HCT116 (cell line): Measurements from ENCODE around the gene BBS12. TPM values are rescaled to one million over a fixed set of nuclear protein-coding genes. Genes with fewer than 3 reads are reported as not detected.

ENCODE experiments used
- ATAC-seq: fragments of 200-7000 bp; cut with Tn5 transposase; 2 replicates; pipeline ENCODE4 v1.9.1; 2020; ENCODE audit warnings: mild to moderate bottlenecking, moderate library complexity
- BruUV-seq: library from RNA; stranded (reverse); fragments of 400-500 nt; replicated peaks from 2 replicates; lab custom pipeline; 2021; lab: Mats Ljungman, UMichigan
- CTCF ChIA-PET: fragments of 300-600 bp; sonication (Branson Sonifier 250); formaldehyde crosslinking; loops from one replicate; lab custom pipeline; 2021; ENCODE audit warnings: antibody characterized with exemption; lab: Charles Lee
- POLR2A ChIA-PET: fragments of 300-600, 350-600 bp; sonication (Branson Sonifier 250); formaldehyde crosslinking; loops from one replicate; lab custom pipeline; 2021; ENCODE audit warnings: antibody characterized with exemption; lab: Charles Lee
- RAD21 ChIA-PET, 2 experiments: fragments of 300-600 bp; sonication (Branson Sonifier 250); formaldehyde crosslinking; loops; one replicate each; lab custom pipeline; 2023; ENCODE audit warnings: low total read pairs in 2 of 2; ENCODE audit not compliant: uncharacterized antibody in 2 of 2, unreplicated experiment in 2 of 2, low non-redundant PET in 1 of 2; lab: Charles Lee
- DNase-seq: peaks from one replicate; pipeline ENCODE4 v3.0.0-alpha.2; 2010; ENCODE audit warnings: low read depth, low spot score
- H2AFZ ChIP-seq: fragments of 200-600 bp; shearing (Covaris generic), sonication (generic); 2 replicates; pipeline ENCODE4 v1.6.1; 2017; ENCODE audit warnings: low read depth, mixed run types, mixed read lengths, antibody characterized with exemption, low read length; ENCODE audit not compliant: poor library complexity, severe bottlenecking
- H3K27ac ChIP-seq: 2 replicates; pipeline ENCODE4 v1.5.1; 2012; ENCODE audit warnings: low read depth, low read length
- H3K27me3 ChIP-seq: fragments of 200-600 bp; sonication (generic); 2 replicates; pipeline ENCODE4 v1.6.1; 2016; ENCODE audit warnings: mixed run types, low read length, mixed read lengths; ENCODE audit not compliant: insufficient read depth
- H3K36me3 ChIP-seq, 2 experiments: fragments of 200-500 bp in 1 of 2; fragments of 200-600 bp in 1 of 2; sonication (Bioruptor generic) in 1 of 2; sonication (generic) in 1 of 2; 2 replicates each; pipeline versions ENCODE4 v1.5.1 to v1.6.1; 2014 to 2016; ENCODE audit warnings: low read length in 2 of 2, inconsistent platforms in 1 of 2, mixed read lengths in 1 of 2, mixed run types in 1 of 2; ENCODE audit not compliant: insufficient read depth in 2 of 2, control insufficient read depth in 1 of 2
- H3K4me1 ChIP-seq, 2 experiments: fragments of 200-600 bp in 1 of 2; sonication (generic) in 1 of 2; 2 replicates each; pipeline versions ENCODE4 v1.5.1 to v1.6.1; 2012 to 2017; ENCODE audit warnings: low read length in 2 of 2, inconsistent platforms in 1 of 2, mild to moderate bottlenecking in 1 of 2, mixed read lengths in 1 of 2, mixed run types in 1 of 2, moderate library complexity in 1 of 2; ENCODE audit not compliant: insufficient read depth in 2 of 2, control insufficient read depth in 1 of 2
- H3K4me2 ChIP-seq: fragments of 200-600 bp; sonication (generic); 2 replicates; pipeline ENCODE4 v1.6.1; 2017; ENCODE audit warnings: mixed run types, low read length, mixed read lengths
- H3K4me3 ChIP-seq, 2 experiments: fragments of 200-600 bp in 1 of 2; sonication (generic) in 1 of 2; replicated peaks in 1 of 2; 2 replicates each; pipeline ENCODE4 v1.5.1; 2011 to 2016; ENCODE audit warnings: low read length in 2 of 2, control low read depth in 1 of 2, low read depth in 1 of 2, mild to moderate bottlenecking in 1 of 2, mixed read lengths in 1 of 2, mixed run types in 1 of 2
- H3K79me2 ChIP-seq: fragments of 200-600 bp; sonication (generic); 2 replicates; pipeline ENCODE4 v1.6.1; 2017; ENCODE audit warnings: mild to moderate bottlenecking, mixed run types, low read length, moderate library complexity, mixed read lengths; ENCODE audit not compliant: insufficient read depth
- H3K9ac ChIP-seq: fragments of 200-600 bp; sonication (generic); 2 replicates; pipeline ENCODE4 v1.6.1; 2016; ENCODE audit warnings: low read length, mixed read lengths
- H3K9me2 ChIP-seq: fragments of 200-600 bp; sonication (generic), shearing (Covaris generic); 2 replicates; pipeline ENCODE4 v1.6.1; 2017; ENCODE audit warnings: mixed run types, mild to moderate bottlenecking, moderate library complexity; ENCODE audit not compliant: insufficient read depth
- H3K9me3 ChIP-seq, 2 experiments: fragments of 200-500 bp in 1 of 2; fragments of 200-600 bp in 1 of 2; sonication (Bioruptor generic) in 1 of 2; sonication (generic) in 1 of 2; 2 replicates each; pipeline ENCODE4 v1.6.1; 2014 to 2017; ENCODE audit warnings: low read length in 2 of 2, mixed read lengths in 2 of 2, inconsistent platforms in 1 of 2, low read depth in 1 of 2, mild to moderate bottlenecking in 1 of 2, mixed run types in 1 of 2, moderate library complexity in 1 of 2; ENCODE audit not compliant: control insufficient read depth in 1 of 2, insufficient read depth in 1 of 2
- H4K20me1 ChIP-seq: fragments of 200-600 bp; sonication (generic), shearing (Covaris generic); 2 replicates; pipeline ENCODE4 v1.6.1; 2017; ENCODE audit warnings: mixed run types, mild to moderate bottlenecking, moderate library complexity; ENCODE audit not compliant: insufficient read depth
- CTCF ChIP-seq, 3 experiments: fragments of 200-600 bp in 1 of 3; sonication (generic) in 1 of 3; IDR thresholded peaks in 2 of 3; conservative IDR thresholded peaks in 1 of 3; 2 replicates each; pipeline ENCODE4 v1.5.1; 2012 to 2017; ENCODE audit warnings: low read depth in 2 of 3, low read length in 2 of 3, antibody characterized with exemption in 1 of 3, borderline replicate concordance in 1 of 3, control low read depth in 1 of 3, mild to moderate bottlenecking in 1 of 3, mixed read lengths in 1 of 3, mixed run types in 1 of 3, moderate library complexity in 1 of 3; ENCODE audit not compliant: insufficient read depth in 1 of 3
- EGR1 ChIP-seq: IDR thresholded peaks from 2 replicates; pipeline ENCODE4 v1.6.1; 2012; ENCODE audit warnings: low read depth
- EZH2 ChIP-seq: fragments of 200-600 bp; sonication (generic); IDR thresholded peaks from 2 replicates; pipeline ENCODE4 v1.6.1; 2017; ENCODE audit warnings: antibody characterized with exemption, mixed run types
- EZH2phosphoT487 ChIP-seq: fragments of 200-600 bp; IDR thresholded peaks from 2 replicates; pipeline ENCODE4 v1.6.1; 2018; ENCODE audit warnings: antibody characterized with exemption, borderline replicate concordance
- MAX ChIP-seq: IDR thresholded peaks from 2 replicates; pipeline ENCODE4 v1.6.1; 2012
- RAD21 ChIP-seq: IDR thresholded peaks from 2 replicates; pipeline ENCODE4 v1.6.1; 2012; ENCODE audit warnings: low read depth, mild to moderate bottlenecking
- SIN3A ChIP-seq: IDR thresholded peaks from 2 replicates; pipeline ENCODE4 v1.6.1; 2012; ENCODE audit warnings: low read depth
- SP1 ChIP-seq: IDR thresholded peaks from 2 replicates; pipeline ENCODE4 v1.6.1; 2012; ENCODE audit warnings: low read depth
- SRF ChIP-seq: IDR thresholded peaks from 2 replicates; pipeline ENCODE4 v1.6.1; 2012; ENCODE audit warnings: low read depth
- TCF7L2 ChIP-seq: IDR thresholded peaks from 2 replicates; pipeline ENCODE4 v1.7.0; 2011; ENCODE audit warnings: borderline replicate concordance, inconsistent platforms; ENCODE audit not compliant: insufficient read depth, insufficient read length; ENCODE audit errors: extremely low read depth
- YY1 ChIP-seq: IDR thresholded peaks from 2 replicates; pipeline ENCODE4 v1.6.1; 2011; ENCODE audit warnings: low read length, low read depth, moderate library complexity, mild to moderate bottlenecking; ENCODE audit not compliant: insufficient replicate concordance; ENCODE audit errors: extremely low read depth
- ZBTB33 ChIP-seq: IDR thresholded peaks from 2 replicates; pipeline ENCODE4 v1.6.1; 2011; ENCODE audit warnings: mild to moderate bottlenecking, low read length, moderate library complexity; ENCODE audit not compliant: insufficient replicate concordance; ENCODE audit errors: extremely low read depth
- ZFX ChIP-seq: fragments of 450-650 bp; IDR thresholded peaks from 2 replicates; pipeline ENCODE4 v1.6.1; 2017
- ZNF274 ChIP-seq: fragments of 200-500 bp; sonication (Bioruptor generic); IDR thresholded peaks from 2 replicates; pipeline ENCODE4 v1.6.1; 2014; ENCODE audit warnings: mild to moderate bottlenecking, low read depth, low read length, inconsistent platforms
- intact Hi-C: fragments of 100-400 bp; cut with micrococcal nuclease; formaldehyde crosslinking; loops from 2 replicates; pipeline ENCODE4 v1.10.0; 2022
- total RNA-seq: library from RNA; stranded (reverse); gene quantifications from one replicate; pipeline ENCODE4 v1.2.1, GENCODE V29; 2021; ENCODE audit not compliant: unreplicated experiment

BBS12 gene
- total RNA-seq, 1 experiment from 2014 or later, result 2.1 TPM

- H3K9ac ChIP-seq, result no peak overlapping the region
- intact Hi-C loops, result no loop called here
- H3K27ac ChIP-seq, result no peak overlapping the region
- no peaks in the 10 kb centered on the region for H3K27me3 ChIP-seq
- ChIA-PET RAD21 (no interaction called here), CTCF (no interaction called here), POLR2A (no interaction called here)
- TF ChIP-seq EZH2phosphoT487, result no peak
- TF ChIP-seq RAD21, result no peak
- TF ChIP-seq EGR1, result no peak
- TF ChIP-seq MAX, result no peak
- no peak for TF ChIP-seq EZH2
- no peak for TF ChIP-seq YY1
- no peak for TF ChIP-seq SP1
- no peak overlapping the region for H3K4me3 ChIP-seq
- H2AFZ ChIP-seq, result no peak overlapping the region
- no peaks in the 10 kb centered on the region for H4K20me1 ChIP-seq
- peaks cover 4 to 9% of the 10 kb centered on the region in 2 experiments; a peak in 3 of 4 replicates for H3K4me1 ChIP-seq
- no peaks in the 10 kb centered on the region for H3K79me2 ChIP-seq
- DNase-seq, result no peak
- H3K36me3 ChIP-seq, result no peaks in the 10 kb centered on the region
- H3K4me2 ChIP-seq, result no peak overlapping the region
- no TSS peak for BruUV-seq
- no peak for ATAC-seq
- no peaks in the 10 kb centered on the region for H3K9me2 ChIP-seq
- no peaks in the 10 kb centered on the region for H3K9me3 ChIP-seq
These were observed 20.6 kb upstream of the BBS12 start for GRCh38 chr4:122711919-122712318.

- BruUV-seq, result no TSS peak
- no peaks in the 10 kb centered on the region for H3K27me3 ChIP-seq
- no peak for DNase-seq
- H3K9ac ChIP-seq, result no peak overlapping the region
- no peak for TF ChIP-seq SRF
- no peak for TF ChIP-seq EZH2
- no peak for TF ChIP-seq EZH2phosphoT487
- no peak for TF ChIP-seq ZBTB33
- TF ChIP-seq SIN3A, result no peak
- no peak for TF ChIP-seq ZNF274
- no peak for TF ChIP-seq TCF7L2
- no peak for TF ChIP-seq CTCF (IDR thresholded peaks at IDR 0.05 in 2 of 3, conservative IDR thresholded peaks at IDR 0.05 in 1 of 3; ENCODE audit: borderline replicate concordance in 1 of 3, insufficient read depth in 1 of 3, low read depth in 2 of 3, low read length in 2 of 3)
- TF ChIP-seq RAD21, result no peak
- no peak for TF ChIP-seq ZFX
- H3K9me3 ChIP-seq, result no peaks in the 10 kb centered on the region
- peaks cover 4 to 9% of the 10 kb centered on the region in 2 experiments; a peak in 3 of 4 replicates for H3K4me1 ChIP-seq
- ChIA-PET CTCF (no interaction called here), POLR2A (no interaction called here), RAD21 (no interaction called here)
- no peaks in the 10 kb centered on the region for H3K9me2 ChIP-seq
- no peak overlapping the region for H3K4me2 ChIP-seq
- H3K36me3 ChIP-seq, result no peaks in the 10 kb centered on the region
- no peak overlapping the region for H2AFZ ChIP-seq
- no peak overlapping the region for H3K4me3 ChIP-seq
- no peak overlapping the region for H3K27ac ChIP-seq
- no peak for ATAC-seq
- no peaks in the 10 kb centered on the region for H4K20me1 ChIP-seq
- intact Hi-C loops, result no loop called here
- no peaks in the 10 kb centered on the region for H3K79me2 ChIP-seq
These were observed 19.7 kb upstream of the BBS12 start for GRCh38 chr4:122712782-122713181.
